ENCODE measurements around the gene PRXL2B.

Gene PRXL2B

GRCh38 chr1:2587860-2588571, 1.4 kb downstream of the PRXL2B start:
- no peak for DNase-seq

DNA sequence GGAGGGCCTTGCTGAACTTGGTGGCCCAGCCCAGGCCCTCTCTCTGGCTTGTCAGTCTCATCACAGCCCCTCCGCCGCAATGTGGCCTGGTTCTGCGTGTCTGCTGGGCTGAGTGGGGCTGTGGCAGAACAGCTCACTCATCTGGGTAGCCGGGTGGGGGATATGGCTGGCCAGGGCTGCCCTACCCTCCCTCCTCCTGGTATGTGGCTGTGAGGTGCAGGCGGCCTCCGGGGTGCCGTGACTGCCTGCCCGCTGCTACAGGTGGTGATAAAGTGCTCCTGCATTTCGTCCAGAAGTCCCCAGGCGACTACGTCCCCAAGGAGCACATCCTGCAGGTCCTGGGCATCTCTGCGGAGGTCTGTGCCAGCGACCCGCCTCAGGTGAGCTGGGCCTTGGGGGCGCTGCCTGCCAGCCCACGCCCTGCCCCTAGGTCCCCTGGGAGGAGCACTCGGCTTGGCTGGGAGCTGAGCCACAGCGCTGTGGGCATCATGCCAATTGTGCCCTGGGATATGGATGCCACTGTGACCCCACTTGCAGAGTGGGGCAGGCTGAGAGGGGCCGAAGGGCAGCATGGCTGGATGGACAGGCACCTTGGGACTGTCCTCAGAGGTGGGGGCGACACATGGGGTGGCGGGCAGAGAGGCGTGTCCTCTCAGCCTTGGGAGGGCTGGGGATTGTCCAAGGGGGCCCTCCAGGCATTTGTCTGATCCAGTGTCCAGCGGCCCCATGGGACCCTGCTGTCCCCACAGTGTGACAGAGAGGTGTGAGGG, 2.3 kb downstream of the PRXL2B start:
- no peak for DNase-seq

- no peak for DNase-seq
Observed at GRCh38 chr1:2589431-2590232, 3.1 kb downstream of the PRXL2B start.

- DNase-seq, result no peak
Observed at GRCh38 chr1:2590233-2591141, 3.9 kb downstream of the PRXL2B start.

DNA sequence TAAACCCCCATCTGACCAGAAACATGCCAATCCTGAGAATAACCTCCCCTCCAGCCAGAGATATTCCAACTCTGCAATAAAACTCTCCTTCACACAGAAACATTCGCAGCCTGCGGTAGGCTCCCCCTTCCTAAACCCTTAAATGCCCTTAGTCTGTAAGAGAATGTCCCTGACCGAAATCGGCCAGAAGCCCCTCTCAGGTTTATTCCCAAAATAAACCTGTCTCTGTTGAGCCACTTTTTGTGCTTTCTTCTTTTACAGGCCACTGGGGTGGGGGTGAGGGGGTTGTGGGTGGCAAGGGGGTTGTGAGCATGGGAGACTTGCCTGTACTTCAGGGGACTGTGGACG, 4.6 kb downstream of the PRXL2B start:
- no peak for DNase-seq

DNA sequence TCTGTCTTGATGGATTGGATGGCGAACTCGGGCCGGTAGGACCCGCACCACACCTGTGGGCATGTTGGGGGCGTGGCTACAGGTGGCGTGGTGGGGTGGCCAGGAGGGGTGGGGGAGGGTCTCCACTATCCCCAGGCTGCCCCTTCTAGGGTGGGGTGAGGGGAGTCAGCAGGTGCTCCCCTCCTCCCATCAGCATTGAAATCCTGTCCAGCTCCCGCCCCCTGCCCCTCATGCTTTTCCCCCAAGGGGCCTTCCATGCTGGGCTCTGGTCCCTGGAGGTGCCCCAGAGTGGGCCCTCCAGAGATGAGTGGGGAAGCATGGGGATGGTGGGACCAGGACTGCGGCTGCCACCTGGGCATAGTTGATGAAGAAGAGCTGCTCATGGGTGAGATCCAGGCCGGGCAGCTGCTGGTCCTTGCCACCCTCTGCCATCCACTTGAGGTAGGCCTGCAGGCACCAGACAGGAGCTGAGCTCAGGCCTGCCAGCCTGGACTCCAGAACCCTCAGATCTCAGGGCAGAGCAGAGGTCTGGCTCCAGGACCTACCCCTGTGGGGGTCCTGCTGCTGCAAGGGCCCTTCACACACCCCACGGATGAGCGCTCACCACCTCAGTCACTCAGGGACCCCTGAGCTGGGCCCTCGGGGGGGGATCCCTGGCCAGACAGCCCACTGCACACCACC, 5.1 kb downstream of the PRXL2B start:
- no peak for DNase-seq

- no peak for DNase-seq
Observed at GRCh38 chr1:2592672-2593071, 6.1 kb downstream of the PRXL2B start.

- no peak for DNase-seq
Observed at GRCh38 chr1:2593251-2593878, 6.8 kb downstream of the PRXL2B start.

DNA sequence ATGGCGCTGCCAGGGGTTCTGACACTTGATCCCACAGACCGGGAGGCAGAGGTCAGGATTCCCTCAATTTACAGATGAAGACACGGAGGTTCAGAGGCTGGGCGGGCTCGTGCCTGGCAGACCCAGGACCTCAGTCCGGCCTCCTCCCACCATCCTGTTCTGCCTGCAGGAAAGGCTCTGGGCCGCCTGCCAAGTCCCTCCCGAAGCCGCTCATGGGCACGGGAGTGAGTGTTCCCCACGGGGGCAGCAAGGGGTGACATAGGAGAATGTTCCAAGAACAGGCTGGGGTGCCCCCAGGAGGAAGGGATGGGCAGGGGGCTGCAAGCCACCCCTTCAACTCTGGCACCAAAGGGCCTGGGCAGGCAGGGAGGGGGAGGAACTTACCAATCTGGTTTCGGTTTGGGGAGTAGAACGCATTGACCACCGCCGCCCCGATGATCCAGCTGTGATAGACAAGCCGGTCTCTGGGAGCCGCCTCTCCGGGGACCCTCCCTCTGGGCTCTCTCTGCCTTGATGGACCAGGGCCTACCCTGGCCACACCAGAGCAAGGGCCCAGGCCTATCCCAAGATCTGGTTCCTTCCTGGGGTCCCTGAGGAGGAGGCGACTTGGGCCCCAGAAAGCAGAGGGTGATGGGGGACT, 7.5 kb downstream of the PRXL2B start:
- DNase-seq, result peak; percentile 40

GRCh38 chr1:2594641-2595131, 8.1 kb downstream of the PRXL2B start:
- DNase-seq, result no peak

- no peak for DNase-seq
Observed at GRCh38 chr1:2595261-2595811, 8.8 kb downstream of the PRXL2B start.

DNA sequence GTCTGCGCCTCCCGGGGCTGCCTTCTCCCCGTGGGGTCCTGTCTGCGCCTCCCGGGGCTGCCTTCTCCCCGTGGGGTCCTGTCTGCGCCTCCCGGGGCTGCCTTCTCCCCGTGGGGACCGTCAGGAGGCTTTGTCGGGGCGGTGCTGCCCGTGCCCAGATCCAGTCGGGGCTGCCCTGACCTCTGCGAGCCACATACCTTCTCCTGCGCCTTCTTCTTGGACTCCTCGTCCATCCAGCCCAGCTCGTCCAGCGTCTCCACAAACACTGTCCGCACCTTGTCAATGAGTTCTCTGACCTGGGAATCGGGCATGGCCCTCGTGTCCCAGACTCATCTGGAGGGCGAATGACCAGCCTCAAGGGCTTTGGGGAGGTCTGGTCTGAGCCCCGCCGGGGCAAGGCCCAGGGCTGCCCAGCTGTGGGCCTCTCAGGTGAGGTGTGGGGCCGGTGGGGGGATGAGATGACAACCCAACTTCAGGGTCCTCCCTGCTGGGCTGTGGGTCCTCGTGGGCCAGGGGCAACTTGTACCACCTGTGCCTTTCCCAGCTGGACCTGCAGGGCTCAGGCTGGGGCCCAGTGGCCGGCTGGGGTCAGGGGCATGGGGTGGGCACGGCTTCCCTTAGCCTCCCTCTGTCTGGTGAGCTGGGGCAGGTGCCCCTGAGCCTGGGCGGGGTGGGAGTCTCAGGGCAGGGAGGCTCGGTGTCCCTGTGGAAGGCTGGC, 9.4 kb downstream of the PRXL2B start:
- no peak for DNase-seq

DNA sequence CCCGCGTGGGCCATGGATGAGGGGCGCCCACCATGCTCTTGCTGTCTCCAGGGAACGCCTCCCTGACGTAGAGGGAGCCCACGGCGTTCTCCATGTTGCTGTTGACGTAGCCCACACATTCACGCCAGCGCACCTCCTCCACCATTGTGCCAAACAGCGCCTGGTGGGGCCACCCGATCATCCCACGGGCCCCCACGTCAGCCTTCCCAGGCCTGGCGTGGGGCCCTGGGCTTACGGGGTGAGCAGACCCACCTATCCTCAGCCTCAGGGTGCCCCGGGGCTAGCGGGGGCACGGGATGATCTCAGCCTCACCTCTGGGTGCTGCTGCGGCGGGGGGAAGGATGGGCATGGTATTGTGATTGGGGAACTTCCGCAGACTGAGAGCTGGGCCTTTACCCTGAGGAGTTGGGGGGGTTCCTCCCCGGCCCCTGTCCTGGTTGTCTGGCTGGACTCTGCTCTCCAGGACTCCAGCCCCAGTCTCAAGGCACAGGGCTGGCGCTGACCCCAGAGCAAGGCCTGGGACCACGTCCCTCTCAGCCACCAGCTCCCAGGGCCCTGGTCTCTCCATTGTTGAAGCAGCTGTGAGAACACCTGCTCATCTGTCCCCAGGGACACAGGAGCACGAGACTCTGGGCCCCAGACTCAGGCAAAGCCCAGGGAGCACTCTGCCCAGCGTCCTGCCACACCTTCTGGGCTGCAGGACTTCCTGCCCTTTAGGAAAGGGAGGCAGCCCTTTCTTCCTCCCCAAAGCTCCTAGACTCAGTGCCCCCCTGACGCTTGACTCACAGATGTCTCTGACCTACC, 10.2 kb downstream of the PRXL2B start:
- no peak for DNase-seq

- no peak for DNase-seq
Observed at GRCh38 chr1:2597441-2598328, 11.1 kb downstream of the PRXL2B start.

- no peak for DNase-seq
Observed at GRCh38 chr1:2598329-2598931, 11.9 kb downstream of the PRXL2B start.

- no peak for DNase-seq
Observed at GRCh38 chr1:2601721-2602303, 15.2 kb downstream of the PRXL2B start.

DNA sequence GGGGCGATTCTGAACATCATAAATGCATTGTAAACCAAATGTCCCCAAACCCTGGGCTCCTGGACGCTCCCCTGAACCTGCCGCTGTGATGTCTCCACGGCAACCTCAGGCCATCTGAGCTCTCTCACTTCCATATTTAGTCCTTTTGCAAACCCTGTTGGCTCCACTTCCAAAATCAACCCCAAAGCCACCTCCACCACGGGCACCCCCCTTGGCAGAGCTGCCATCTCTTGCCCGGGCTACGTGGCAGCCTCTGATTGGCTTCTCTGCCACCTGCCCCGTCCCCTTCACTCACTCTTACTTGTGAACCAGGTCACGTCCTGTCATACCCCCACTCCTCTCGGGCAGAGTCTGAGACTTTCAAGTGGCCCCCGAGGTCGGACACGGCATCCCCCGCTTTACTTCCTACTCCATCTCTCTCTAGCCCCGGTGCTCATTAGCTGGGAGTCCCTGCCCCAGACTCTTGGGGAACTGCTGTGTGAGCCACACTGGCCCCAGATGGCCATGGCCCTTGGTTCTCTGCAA, 15.8 kb downstream of the PRXL2B start:
- DNase-seq, result no peak

Data from RPMI8226 (cell line).